HEK293 (cell line): Measurements from ENCODE around the gene SAMD8.

Experiments used
- ZNF302 ChIP-seq: fragments of 450-650 bp; formaldehyde crosslinking; IDR thresholded peaks from 2 replicates; pipeline ENCODE4 v1.5.1; 2016; ENCODE audit warnings: missing biosample characterization, missing genetic modification characterization, low read depth
- ZNF449 ChIP-seq: fragments of 450-650 bp; formaldehyde crosslinking; IDR thresholded peaks from 2 replicates; pipeline ENCODE4 v1.5.1; 2017; ENCODE audit warnings: missing biosample characterization, mild to moderate bottlenecking, missing genetic modification characterization, moderate library complexity
- ZNF677 ChIP-seq: fragments of 450-650 bp; IDR thresholded peaks from 2 replicates; pipeline ENCODE4 v1.5.0; 2018; ENCODE audit warnings: missing biosample characterization, mild to moderate bottlenecking, missing genetic modification characterization, moderate library complexity
- TF ChIP-seq, protein P1 (sequence below): fragments of 450-650 bp; formaldehyde crosslinking; IDR thresholded peaks from 2 replicates; pipeline ENCODE4 v1.5.1; 2016; ENCODE audit warnings: missing biosample characterization, missing genetic modification characterization

DNA sequence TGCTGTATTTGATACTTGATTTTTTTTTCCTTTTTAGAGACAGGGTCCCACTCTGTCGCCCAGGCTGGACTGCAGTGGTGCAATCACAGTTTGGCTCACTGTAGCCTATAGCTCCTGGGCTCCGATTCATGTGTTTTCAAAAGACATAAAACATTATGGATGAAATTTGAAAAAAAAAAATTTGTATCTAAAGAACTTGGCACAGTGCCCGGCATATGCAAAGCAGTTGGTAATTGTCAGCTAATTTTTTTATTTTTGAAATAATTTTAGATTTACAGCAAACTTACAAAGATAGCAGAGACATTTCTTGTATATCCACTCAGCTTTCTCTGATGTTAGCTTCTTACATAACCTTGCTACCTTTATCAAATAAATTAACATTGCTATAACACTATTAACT lies 20.3 kb upstream of the SAMD8 start:
- no peak for TF ChIP-seq ZNF302 (tag by site-specific recombination)
- no peak for TF ChIP-seq ZNF449 (tag by site-specific recombination)
- no peak for TF ChIP-seq ZNF677 (tag by site-specific recombination)
- TF ChIP-seq, protein P1, sequence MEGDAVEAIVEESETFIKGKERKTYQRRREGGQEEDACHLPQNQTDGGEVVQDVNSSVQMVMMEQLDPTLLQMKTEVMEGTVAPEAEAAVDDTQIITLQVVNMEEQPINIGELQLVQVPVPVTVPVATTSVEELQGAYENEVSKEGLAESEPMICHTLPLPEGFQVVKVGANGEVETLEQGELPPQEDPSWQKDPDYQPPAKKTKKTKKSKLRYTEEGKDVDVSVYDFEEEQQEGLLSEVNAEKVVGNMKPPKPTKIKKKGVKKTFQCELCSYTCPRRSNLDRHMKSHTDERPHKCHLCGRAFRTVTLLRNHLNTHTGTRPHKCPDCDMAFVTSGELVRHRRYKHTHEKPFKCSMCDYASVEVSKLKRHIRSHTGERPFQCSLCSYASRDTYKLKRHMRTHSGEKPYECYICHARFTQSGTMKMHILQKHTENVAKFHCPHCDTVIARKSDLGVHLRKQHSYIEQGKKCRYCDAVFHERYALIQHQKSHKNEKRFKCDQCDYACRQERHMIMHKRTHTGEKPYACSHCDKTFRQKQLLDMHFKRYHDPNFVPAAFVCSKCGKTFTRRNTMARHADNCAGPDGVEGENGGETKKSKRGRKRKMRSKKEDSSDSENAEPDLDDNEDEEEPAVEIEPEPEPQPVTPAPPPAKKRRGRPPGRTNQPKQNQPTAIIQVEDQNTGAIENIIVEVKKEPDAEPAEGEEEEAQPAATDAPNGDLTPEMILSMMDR: no peak
